GM12873 (cell line): ENCODE measurements around the gene LASP1NB.

ENCODE experiments used
- TF ChIP-seq, protein P1 (sequence below): IDR thresholded peaks from 2 replicates; pipeline ENCODE4 v1.5.1; 2012; ENCODE audit warnings: low read depth, mild to moderate bottlenecking, moderate library complexity, low read length, control low read depth; ENCODE audit not compliant: insufficient read depth; ENCODE audit errors: missing control alignments

LASP1NB gene

GRCh38 chr17:38892083-38892482, 33.3 kb upstream of the LASP1NB start:
- TF ChIP-seq, protein P1, sequence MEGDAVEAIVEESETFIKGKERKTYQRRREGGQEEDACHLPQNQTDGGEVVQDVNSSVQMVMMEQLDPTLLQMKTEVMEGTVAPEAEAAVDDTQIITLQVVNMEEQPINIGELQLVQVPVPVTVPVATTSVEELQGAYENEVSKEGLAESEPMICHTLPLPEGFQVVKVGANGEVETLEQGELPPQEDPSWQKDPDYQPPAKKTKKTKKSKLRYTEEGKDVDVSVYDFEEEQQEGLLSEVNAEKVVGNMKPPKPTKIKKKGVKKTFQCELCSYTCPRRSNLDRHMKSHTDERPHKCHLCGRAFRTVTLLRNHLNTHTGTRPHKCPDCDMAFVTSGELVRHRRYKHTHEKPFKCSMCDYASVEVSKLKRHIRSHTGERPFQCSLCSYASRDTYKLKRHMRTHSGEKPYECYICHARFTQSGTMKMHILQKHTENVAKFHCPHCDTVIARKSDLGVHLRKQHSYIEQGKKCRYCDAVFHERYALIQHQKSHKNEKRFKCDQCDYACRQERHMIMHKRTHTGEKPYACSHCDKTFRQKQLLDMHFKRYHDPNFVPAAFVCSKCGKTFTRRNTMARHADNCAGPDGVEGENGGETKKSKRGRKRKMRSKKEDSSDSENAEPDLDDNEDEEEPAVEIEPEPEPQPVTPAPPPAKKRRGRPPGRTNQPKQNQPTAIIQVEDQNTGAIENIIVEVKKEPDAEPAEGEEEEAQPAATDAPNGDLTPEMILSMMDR: no peak

- TF ChIP-seq, protein P1: no peak
Observed at GRCh38 chr17:38892620-38893019, 32.8 kb upstream of the LASP1NB start.

DNA sequence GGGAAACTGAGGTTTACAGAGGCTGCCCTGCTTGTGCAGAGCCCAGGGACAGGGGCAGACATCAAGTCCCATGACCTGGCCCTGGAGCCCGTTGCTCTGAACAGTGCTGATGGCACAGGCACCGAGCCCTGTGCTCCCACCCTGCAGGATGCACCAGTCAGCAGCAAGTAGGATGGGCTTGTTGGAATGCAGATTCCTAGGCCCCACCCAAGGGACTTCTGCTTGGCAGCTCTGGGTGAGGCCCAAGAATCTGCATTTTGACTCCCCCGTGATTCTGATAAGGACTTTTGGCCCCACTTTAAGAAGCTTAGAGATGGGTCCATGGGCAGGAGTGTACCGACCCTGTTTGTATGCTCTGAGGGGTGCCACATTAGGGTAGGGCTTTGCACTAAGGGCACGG, 32.3 kb upstream of the LASP1NB start:
- TF ChIP-seq, protein P1: no peak

DNA sequence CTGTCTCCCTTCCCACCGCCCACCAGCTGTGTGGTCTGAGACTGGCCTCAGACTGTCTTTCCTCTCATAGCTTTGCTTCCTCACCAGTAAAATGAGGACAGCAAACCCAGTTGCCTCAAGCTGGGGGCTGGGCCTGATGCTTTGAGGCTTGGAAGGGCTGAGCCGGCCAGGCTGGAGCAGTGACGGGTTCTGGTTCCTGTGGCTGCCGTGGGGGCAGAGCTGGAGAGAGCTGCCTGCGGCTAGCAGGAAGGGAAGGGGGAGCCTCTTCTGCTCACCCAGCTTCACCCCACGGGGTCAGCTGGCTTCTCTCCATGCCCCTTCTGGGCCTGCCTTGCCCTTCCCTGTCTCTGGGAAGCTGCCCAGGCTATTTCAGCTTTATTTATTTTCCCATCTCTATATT, 31.8 kb upstream of the LASP1NB start:
- TF ChIP-seq, protein P1: no peak

GRCh38 chr17:38894276-38894675, 31.1 kb upstream of the LASP1NB start:
- TF ChIP-seq, protein P1: no peak

DNA sequence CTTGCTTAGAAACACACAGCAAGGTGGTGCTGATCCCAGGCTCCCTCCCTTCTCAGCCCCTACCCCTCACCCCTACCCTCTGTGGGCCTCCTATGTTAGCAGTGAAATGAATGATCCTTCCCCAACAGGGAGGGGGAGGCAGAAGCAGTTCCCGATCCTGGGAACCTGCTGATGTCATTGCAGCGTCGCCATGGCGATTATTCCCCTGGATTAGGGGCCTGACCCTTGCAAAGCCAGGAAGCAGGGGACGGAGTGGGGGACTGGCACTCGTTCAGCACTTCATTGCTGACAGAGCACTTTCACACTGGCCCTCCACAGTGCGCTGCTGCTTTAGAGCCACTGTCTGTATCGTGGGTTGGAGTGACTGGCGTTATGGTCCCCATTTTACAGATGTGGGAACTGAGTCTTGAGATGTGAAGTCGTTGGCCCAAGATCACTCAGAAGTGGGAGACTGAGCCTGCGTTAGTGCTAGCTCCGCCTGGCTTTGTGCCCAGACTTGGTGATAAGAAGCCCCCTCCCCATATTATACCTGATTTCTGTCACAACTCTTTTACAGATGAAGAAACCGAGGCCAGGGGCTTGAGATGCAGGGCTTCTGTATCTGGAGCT, 29.0 kb upstream of the LASP1NB start:
- TF ChIP-seq, protein P1: no peak

DNA sequence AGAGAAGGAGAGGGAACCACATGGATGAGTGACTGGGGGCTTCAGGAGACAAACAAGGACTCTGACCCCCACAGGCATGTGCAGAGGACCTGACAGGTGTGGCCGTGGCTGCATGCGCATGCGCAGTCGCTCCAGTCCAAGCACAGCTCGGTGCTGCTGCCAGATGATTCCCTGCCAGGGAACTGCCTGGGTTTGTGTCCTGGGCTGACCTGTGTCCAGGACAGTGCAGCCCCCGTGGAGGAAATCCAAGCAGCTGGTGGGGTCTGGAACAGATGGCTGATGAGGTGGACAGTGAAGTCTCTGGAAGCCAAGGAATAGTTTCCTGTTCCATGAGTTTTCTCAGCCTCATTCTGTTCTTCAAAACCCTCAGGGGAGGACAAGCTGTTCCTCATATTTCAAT, 28.2 kb upstream of the LASP1NB start:
- TF ChIP-seq, protein P1: no peak
